Activated CD8-positive, alpha-beta T cell treated with anti-CD3 and anti-CD28 coated beads for 36 hours (primary cell): ENCODE results near the gene GALNT1. TPM values are rescaled to one million over a fixed set of nuclear protein-coding genes. Genes with fewer than 3 reads are reported as not detected.
A peak's percentile ranks its signal among the peaks of the same experiment; 100 is the strongest.

ENCODE experiments used
- ATAC-seq: fragments of 200-7000 bp; cut with Tn5 transposase; one replicate; pipeline ENCODE4 v1.10.0; 2021; ENCODE audit warnings: mild to moderate bottlenecking, moderate library complexity
- CTCF ChIA-PET: fragments of 350-600 bp; sonication (Branson Sonifier 250); formaldehyde crosslinking; loops from one replicate; lab custom pipeline; 2021; ENCODE audit warnings: antibody characterized with exemption; lab: Charles Lee
- POLR2A ChIA-PET: fragments of 350-600 bp; sonication (Branson Sonifier 250); formaldehyde crosslinking; loops from one replicate; lab custom pipeline; 2021; ENCODE audit warnings: antibody characterized with exemption; lab: Charles Lee
- DNase-seq: peaks from one replicate; pipeline ENCODE4 v3.0.0-alpha.2; 2020
- H3K27ac Mint-ChIP-seq: one replicate; pipeline ENCODE4 v1.8.0; 2021; ENCODE audit warnings: mild to moderate bottlenecking, mixed read lengths
- H3K27me3 Mint-ChIP-seq: one replicate; pipeline ENCODE4 v1.8.0; 2021; ENCODE audit warnings: mixed read lengths
- H3K36me3 Mint-ChIP-seq: one replicate; pipeline ENCODE4 v1.8.0; 2021; ENCODE audit warnings: low read depth, mixed read lengths
- H3K4me1 Mint-ChIP-seq: one replicate; pipeline ENCODE4 v1.8.0; 2021; ENCODE audit warnings: low read depth, mixed read lengths
- H3K4me3 Mint-ChIP-seq: one replicate; pipeline ENCODE4 v1.8.0; 2021; ENCODE audit warnings: mild to moderate bottlenecking, moderate library complexity, mixed read lengths
- H3K9me3 Mint-ChIP-seq: one replicate; pipeline ENCODE4 v1.8.0; 2021; ENCODE audit warnings: mixed read lengths
- intact Hi-C: fragments of 100-400 bp; cut with micrococcal nuclease; formaldehyde crosslinking; loops from one replicate; pipeline ENCODE4 v1.10.0; 2022
- total RNA-seq, 2 experiments: library from RNA; stranded (reverse); gene quantifications; one replicate each; pipeline ENCODE4 v1.2.3, GENCODE V29; 2021
- TF ChIP-seq, protein P1 (sequence below): fragments of 200-600 bp; IDR thresholded peaks from one replicate; pipeline ENCODE4 v1.8.0; 2022; ENCODE audit warnings: antibody characterized with exemption, mild to moderate bottlenecking

Gene GALNT1
- total RNA-seq, 2 experiments from 2014 or later = 38.2 to 38.8 TPM

DNA sequence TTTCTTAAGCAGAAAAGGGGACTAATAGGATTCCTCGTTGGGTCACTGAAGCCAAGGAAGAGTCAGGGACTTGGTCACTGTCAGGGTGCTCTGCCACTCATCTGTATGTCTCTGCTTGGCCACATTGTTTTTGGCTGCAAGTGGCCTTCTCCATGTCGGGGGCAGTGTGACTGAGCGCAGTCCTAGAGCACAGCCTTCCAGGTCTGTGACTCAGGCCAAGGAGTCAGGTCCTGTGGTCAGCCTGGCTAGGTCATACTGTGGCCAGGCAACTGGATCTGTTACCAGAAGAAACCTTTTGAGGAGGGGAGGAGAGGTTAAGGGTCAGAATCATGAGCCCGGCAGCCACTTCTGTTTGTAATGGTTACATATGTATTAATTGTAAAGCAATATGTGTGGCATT is 61.3 kb downstream of the GALNT1 start:
- Mint-ChIP-seq H3K4me3 (no peak overlapping the region), H3K27ac (no peak overlapping the region), H3K9me3 (peaks cover 12% of the 10 kb centered on the region), H3K36me3 (peaks cover 27% of the 10 kb centered on the region), H3K4me1 (peaks cover 7% of the 10 kb centered on the region), H3K27me3 (no peaks in the 10 kb centered on the region)
- TF ChIP-seq, protein P1, sequence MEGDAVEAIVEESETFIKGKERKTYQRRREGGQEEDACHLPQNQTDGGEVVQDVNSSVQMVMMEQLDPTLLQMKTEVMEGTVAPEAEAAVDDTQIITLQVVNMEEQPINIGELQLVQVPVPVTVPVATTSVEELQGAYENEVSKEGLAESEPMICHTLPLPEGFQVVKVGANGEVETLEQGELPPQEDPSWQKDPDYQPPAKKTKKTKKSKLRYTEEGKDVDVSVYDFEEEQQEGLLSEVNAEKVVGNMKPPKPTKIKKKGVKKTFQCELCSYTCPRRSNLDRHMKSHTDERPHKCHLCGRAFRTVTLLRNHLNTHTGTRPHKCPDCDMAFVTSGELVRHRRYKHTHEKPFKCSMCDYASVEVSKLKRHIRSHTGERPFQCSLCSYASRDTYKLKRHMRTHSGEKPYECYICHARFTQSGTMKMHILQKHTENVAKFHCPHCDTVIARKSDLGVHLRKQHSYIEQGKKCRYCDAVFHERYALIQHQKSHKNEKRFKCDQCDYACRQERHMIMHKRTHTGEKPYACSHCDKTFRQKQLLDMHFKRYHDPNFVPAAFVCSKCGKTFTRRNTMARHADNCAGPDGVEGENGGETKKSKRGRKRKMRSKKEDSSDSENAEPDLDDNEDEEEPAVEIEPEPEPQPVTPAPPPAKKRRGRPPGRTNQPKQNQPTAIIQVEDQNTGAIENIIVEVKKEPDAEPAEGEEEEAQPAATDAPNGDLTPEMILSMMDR = no peak
- intact Hi-C loops = no loop called here
- ATAC-seq (no peak), DNase-seq (no peak)
- POLR2A ChIA-PET = no interaction called here
- CTCF ChIA-PET = no interaction called here

DNA sequence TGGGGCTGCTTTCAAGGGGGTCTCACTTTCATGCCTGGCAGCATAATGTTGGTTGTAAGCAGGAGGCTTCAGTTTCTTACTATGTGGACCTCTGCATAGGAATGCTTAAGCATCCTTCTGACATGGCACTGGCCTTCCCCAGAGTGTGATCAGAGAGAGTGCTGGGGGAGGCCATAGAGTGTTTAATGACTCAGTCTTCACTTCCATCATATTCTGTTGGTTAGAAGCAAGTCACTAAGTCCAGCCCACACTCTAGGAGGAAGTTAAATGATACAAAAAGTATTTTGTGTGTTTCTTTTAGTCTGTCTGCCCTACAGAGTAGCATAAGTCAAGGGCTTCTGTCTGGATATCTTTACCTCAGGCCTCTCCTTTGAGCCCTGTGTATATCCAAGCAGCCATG is 64.9 kb downstream of the GALNT1 start:
- peak; percentile 47 for ATAC-seq
- H3K36me3 Mint-ChIP-seq = peaks cover 22% of the 10 kb centered on the region
- H3K27ac Mint-ChIP-seq = no peak overlapping the region
- POLR2A ChIA-PET = no interaction called here
- TF ChIP-seq, protein P1 = no peak
- intact Hi-C loops = no loop called here
- no peaks in the 10 kb centered on the region for H3K27me3 Mint-ChIP-seq
- CTCF ChIA-PET = no interaction called here
- H3K9me3 Mint-ChIP-seq = peaks cover 18% of the 10 kb centered on the region
- peaks cover 7% of the 10 kb centered on the region for H3K4me1 Mint-ChIP-seq
- no peak overlapping the region for H3K4me3 Mint-ChIP-seq
- DNase-seq = no peak

DNA sequence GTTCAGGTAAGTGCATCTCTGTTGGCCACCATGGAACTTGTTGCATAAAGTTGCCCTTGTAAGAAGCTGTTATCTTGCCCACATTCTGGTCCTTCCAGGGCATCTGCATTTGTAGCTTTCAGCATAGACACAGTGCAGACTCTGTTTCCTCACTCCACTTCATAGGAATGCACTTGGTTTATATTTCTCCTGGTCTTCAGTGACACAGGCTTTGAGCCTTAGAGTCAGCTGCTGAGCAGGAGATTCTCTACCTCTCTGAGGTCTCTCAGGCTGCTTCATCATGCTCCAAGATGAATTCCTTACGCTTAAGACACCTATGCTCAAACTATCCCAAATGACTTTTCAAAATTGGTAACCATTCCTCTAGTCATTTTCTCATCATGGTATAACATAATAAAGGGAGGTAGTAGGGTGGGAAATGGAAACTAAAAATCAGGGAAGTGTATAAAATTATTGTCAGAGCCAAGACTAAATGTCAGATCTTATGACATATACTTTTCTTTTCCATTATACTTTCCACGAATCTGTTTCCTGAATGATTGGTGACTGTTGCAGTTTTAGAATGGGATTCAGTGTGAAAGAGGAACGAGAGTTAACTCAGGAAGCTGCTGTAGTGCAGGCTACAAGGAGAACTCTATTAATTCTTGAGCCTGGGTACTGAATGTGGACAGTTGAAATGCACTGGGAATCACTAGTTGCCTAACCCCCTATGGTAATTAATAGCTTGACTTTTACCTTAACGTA is 72.0 kb downstream of the GALNT1 start:
- intact Hi-C loops = no loop called here
- peaks cover 7% of the 10 kb centered on the region for H3K4me1 Mint-ChIP-seq

DNA sequence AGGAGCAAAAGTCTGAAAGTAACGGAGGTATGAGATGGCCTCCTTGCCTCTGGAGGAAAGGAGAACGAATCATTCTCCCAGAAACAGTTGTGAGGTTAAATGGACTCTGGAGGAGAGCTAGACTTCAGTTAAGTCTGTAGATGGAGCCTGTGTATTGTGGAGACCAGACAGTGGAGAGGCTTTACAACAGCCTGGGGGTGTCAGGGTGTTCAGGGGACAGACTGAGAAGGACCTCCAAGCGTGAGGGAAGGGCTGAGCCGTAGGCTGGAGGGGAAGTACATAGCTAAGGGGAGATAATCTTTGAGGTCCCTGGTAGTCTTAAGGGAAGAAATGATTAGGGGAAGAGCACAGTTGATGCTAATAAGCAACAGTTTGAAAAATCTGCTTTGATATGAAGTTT is 76.6 kb downstream of the GALNT1 start:
- CTCF ChIA-PET = no interaction called here
- Mint-ChIP-seq H3K9me3 (no peaks in the 10 kb centered on the region), H3K27ac (no peak overlapping the region), H3K27me3 (no peaks in the 10 kb centered on the region), H3K36me3 (peaks cover 7% of the 10 kb centered on the region), H3K4me3 (no peak overlapping the region), H3K4me1 (no peaks in the 10 kb centered on the region)
- intact Hi-C loops = no loop called here
- DNase-seq = no peak
- ATAC-seq = no peak
- POLR2A ChIA-PET = no interaction called here
- TF ChIP-seq, protein P1 = no peak

More for the DNA sequence above, 72.0 kb downstream of the GALNT1 start:
- Mint-ChIP-seq H3K9me3 (peaks cover 6% of the 10 kb centered on the region), H3K36me3 (peaks cover 6% of the 10 kb centered on the region), H3K27ac (no peak overlapping the region), H3K27me3 (no peaks in the 10 kb centered on the region), H3K4me3 (no peak overlapping the region)
- no peak for ATAC-seq
- POLR2A ChIA-PET = no interaction called here
- DNase-seq = no peak
- TF ChIP-seq, protein P1 = no peak
- CTCF ChIA-PET = interaction anchor here (0.6 kb wide), 1 partner anchor 887 kb away, joined by 3 read pairs; no protein-coding TSS in a partner anchor

DNA sequence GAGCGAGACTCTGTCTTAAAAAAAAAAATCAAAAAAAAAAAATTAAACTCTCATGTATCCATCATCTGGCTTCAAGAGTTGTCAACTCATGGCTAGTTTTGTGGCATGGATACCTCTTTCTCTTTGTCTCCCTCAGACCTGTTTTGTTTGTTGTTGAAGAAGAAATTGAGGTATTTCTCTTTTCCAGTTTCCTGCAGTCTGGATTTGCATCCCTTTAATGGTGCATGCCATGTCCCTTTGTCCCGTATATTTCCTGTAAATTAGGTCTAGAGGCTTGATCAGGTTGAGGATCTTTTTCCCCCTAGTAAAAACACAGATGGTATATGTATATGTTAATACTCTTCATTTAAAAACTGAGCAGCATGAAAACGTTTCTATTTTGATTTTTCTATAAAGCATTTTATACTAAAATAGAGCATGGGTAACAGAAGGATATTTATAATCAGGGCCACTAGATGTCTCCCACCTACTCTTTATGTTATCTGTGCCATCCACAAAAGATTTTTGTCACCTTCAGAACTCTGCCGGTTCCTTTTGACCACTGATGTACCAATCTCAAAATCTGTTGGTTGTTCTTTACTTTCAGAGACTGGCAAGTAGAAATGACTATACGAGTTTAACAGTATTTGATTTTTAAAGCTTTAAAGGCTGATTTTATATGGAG is 80.1 kb downstream of the GALNT1 start:
- ChIA-PET CTCF (interaction anchor here (1.0 to 1.1 kb wide), 3 partner anchors 10 to 276 kb away, joined by 3 to 4 read pairs (median 3); no protein-coding TSS in a partner anchor), POLR2A (interaction anchor here (1.1 kb wide), 1 partner anchor 195 kb away, joined by 3 read pairs; no protein-coding TSS in a partner anchor)
- Mint-ChIP-seq H3K9me3 (no peaks in the 10 kb centered on the region), H3K4me3 (no peak overlapping the region), H3K36me3 (peaks cover 32% of the 10 kb centered on the region), H3K4me1 (no peaks in the 10 kb centered on the region), H3K27ac (no peak overlapping the region), H3K27me3 (no peaks in the 10 kb centered on the region)
- no peak for DNase-seq
- intact Hi-C loops = no loop called here
- TF ChIP-seq, protein P1 = no peak
- ATAC-seq = no peak
